SK-N-SH (cell line): Measurements from ENCODE around the gene PPP1R12C. TPM values are rescaled to one million over a fixed set of nuclear protein-coding genes. Genes with fewer than 3 reads are reported as not detected.

Experiments
- CTCF ChIA-PET: fragments of 300-600, 350-600 bp; formaldehyde crosslinking; extraction: SDS; loops from one replicate; lab custom pipeline; 2021; lab: Yijun Ruan, JAX
- POLR2A ChIA-PET: fragments of 350-600 bp; sonication (Branson Sonifier 250); formaldehyde crosslinking; extraction: SDS; loops from one replicate; lab custom pipeline; 2020; ENCODE audit warnings: antibody characterized with exemption, inconsistent platforms; lab: Yijun Ruan, JAX
- DNase-seq: peaks from one replicate; pipeline ENCODE4 v3.0.0; 2012
- H2AFZ ChIP-seq: fragments of 200-600 bp; sonication (generic); 2 replicates; pipeline ENCODE4 v1.8.1; 2016; ENCODE audit warnings: antibody characterized with exemption, mild to moderate bottlenecking, low read depth
- H3F3A ChIP-seq: fragments of 200-600 bp; sonication (generic); replicated peaks from 2 replicates; pipeline ENCODE3; 2016; ENCODE audit warnings: antibody characterized with exemption, mild to moderate bottlenecking; ENCODE audit not compliant: insufficient read depth
- H3K27ac ChIP-seq, 2 experiments: fragments of 200-500 bp in 1 of 2; fragments of 200-600 bp in 1 of 2; sonication (Bioruptor generic) in 1 of 2; sonication (generic), shearing (Covaris generic) in 1 of 2; 2 replicates each; pipeline versions ENCODE4 v1.5.1 to v1.6.1; 2014 to 2016; ENCODE audit warnings: low read depth in 2 of 2, inconsistent platforms in 1 of 2, low read length in 1 of 2, mild to moderate bottlenecking in 1 of 2, mixed read lengths in 1 of 2
- H3K27me3 ChIP-seq: fragments of 200-600 bp; sonication (generic), shearing (Covaris generic); 2 replicates; pipeline ENCODE4 v1.6.1; 2016; ENCODE audit warnings: mixed run types; ENCODE audit not compliant: insufficient read depth
- H3K36me3 ChIP-seq, 2 experiments: fragments of 200-500 bp in 1 of 2; fragments of 200-600 bp in 1 of 2; sonication (Bioruptor generic) in 1 of 2; sonication (generic) in 1 of 2; replicated peaks in 1 of 2; 2 replicates each; pipeline versions ENCODE3 to v1.5.1; 2014 to 2016; ENCODE audit warnings: low read length in 1 of 2, mild to moderate bottlenecking in 1 of 2; ENCODE audit not compliant: insufficient read depth in 2 of 2, control insufficient read depth in 1 of 2
- H3K4me1 ChIP-seq, 2 experiments: fragments of 200-500 bp in 1 of 2; fragments of 200-600 bp in 1 of 2; sonication (Bioruptor generic) in 1 of 2; sonication (generic), shearing (Covaris generic) in 1 of 2; 2 replicates each; pipeline versions ENCODE4 v1.5.1 to v1.6.1; 2014 to 2016; ENCODE audit warnings: low read depth in 1 of 2, low read length in 1 of 2, mixed run types in 1 of 2; ENCODE audit not compliant: insufficient read depth in 2 of 2, control insufficient read depth in 1 of 2
- H3K4me2 ChIP-seq: fragments of 200-600 bp; sonication (generic), shearing (Covaris generic); 2 replicates; pipeline ENCODE4 v1.6.1; 2017; ENCODE audit warnings: mixed run types
- H3K4me3 ChIP-seq, 2 experiments: fragments of 200-500 bp in 1 of 2; fragments of 200-600 bp in 1 of 2; sonication (Bioruptor generic) in 1 of 2; sonication (generic), shearing (Covaris generic) in 1 of 2; 2 replicates each; pipeline versions ENCODE4 v1.5.1 to v1.8.1; 2014 to 2016; ENCODE audit warnings: low read depth in 2 of 2, inconsistent platforms in 1 of 2, low read length in 1 of 2, mild to moderate bottlenecking in 1 of 2, mixed read lengths in 1 of 2, moderate library complexity in 1 of 2
- H3K79me2 ChIP-seq: fragments of 200-600 bp; sonication (generic); 2 replicates; pipeline ENCODE4 v1.8.1; 2017; ENCODE audit warnings: mild to moderate bottlenecking; ENCODE audit not compliant: insufficient read depth
- H3K9ac ChIP-seq: fragments of 200-600 bp; sonication (generic); 2 replicates; pipeline ENCODE4 v1.6.1; 2017; ENCODE audit warnings: mixed run types
- H3K9me2 ChIP-seq: fragments of 200-600 bp; sonication (generic); 2 replicates; pipeline ENCODE4 v1.6.1; 2017; ENCODE audit warnings: mixed run types
- H3K9me3 ChIP-seq: fragments of 200-600 bp; sonication (generic); 2 replicates; pipeline ENCODE4 v1.6.1; 2017; ENCODE audit warnings: mixed run types, mild to moderate bottlenecking, moderate library complexity
- H4K20me1 ChIP-seq: fragments of 200-600 bp; sonication (generic); 2 replicates; pipeline ENCODE4 v1.6.1; 2017; ENCODE audit warnings: mild to moderate bottlenecking, mixed run types; ENCODE audit not compliant: insufficient read depth
- ELF1 ChIP-seq: IDR thresholded peaks from 2 replicates; pipeline ENCODE4 v1.4.0; 2012
- EP300 ChIP-seq, 2 experiments: IDR thresholded peaks; 2 replicates each; pipeline versions ENCODE4 v1.4.0 to v1.6.1; 2012; ENCODE audit warnings: borderline replicate concordance in 1 of 2, low read depth in 1 of 2, low read length in 1 of 2
- FOXJ3 ChIP-seq: sonication (generic); formaldehyde crosslinking; IDR thresholded peaks from 2 replicates; pipeline ENCODE4 v1.5.1; 2020; ENCODE audit warnings: mild to moderate bottlenecking, missing genetic modification reagents
- FOXM1 ChIP-seq: IDR thresholded peaks from 2 replicates; pipeline ENCODE4 v1.4.0; 2012; ENCODE audit warnings: low read depth, mild to moderate bottlenecking
- GABPA ChIP-seq: IDR thresholded peaks from 2 replicates; pipeline ENCODE4 v1.4.0; 2012; ENCODE audit warnings: low read depth, mild to moderate bottlenecking
- MAX ChIP-seq: IDR thresholded peaks from 2 replicates; pipeline ENCODE4 v1.4.0; 2012; ENCODE audit warnings: low read depth
- MXI1 ChIP-seq: IDR thresholded peaks from 2 replicates; pipeline ENCODE4 v1.6.1; 2012; ENCODE audit warnings: mild to moderate bottlenecking, low read depth, low read length, improper control_type of control experiment
- REST ChIP-seq: IDR thresholded peaks from 2 replicates; pipeline ENCODE4 v1.6.1; 2012; ENCODE audit warnings: mild to moderate bottlenecking, low read depth, low read length, moderate library complexity
- SIN3A ChIP-seq: IDR thresholded peaks from 2 replicates; pipeline ENCODE4 v1.6.1; 2012; ENCODE audit warnings: low read depth, mild to moderate bottlenecking, low read length, moderate library complexity, borderline replicate concordance
- USF2 ChIP-seq: fragments of 150-350 bp; IDR thresholded peaks from 2 replicates; pipeline ENCODE4 v1.6.1; 2017; ENCODE audit warnings: antibody characterized with exemption, low read length, low read depth, borderline replicate concordance
- YY1 ChIP-seq: IDR thresholded peaks from 2 replicates; pipeline ENCODE4 v1.4.0; 2012; ENCODE audit warnings: low read depth, mild to moderate bottlenecking
- WGBS: methylation state at CpG from one replicate; pipeline ENCODE4 v1.1.6; 2017; ENCODE audit warnings: low lambda C conversion rate; 5-methylcytosine and 5-hydroxymethylcytosine counted together
- polyA plus RNA-seq, 3 experiments: library from polyadenylated mRNA; depleted of rRNA; stranded (reverse); fragments of >200 nt; gene quantifications; 2 replicates each; pipeline ENCODE4 v1.2.3, GENCODE V29; 2012

PPP1R12C gene
- polyA plus RNA-seq, 1 of the 3 experiments (the other 2 are of a cell fraction) = 83.9 TPM

- Histone ChIP-seq H3K4me2 (peak overlapping the region; percentile 78; the same call in 1 of the 2 replicates), H3K9me2 (no peaks in the 10 kb centered on the region), H2AFZ (no peak overlapping the region), H3F3A (peaks cover 23% of the 10 kb centered on the region), H3K4me3 (peak overlapping the region in 1 of 2 experiments; percentile 40; a peak in 2 of 4 replicates), H3K79me2 (no peaks in the 10 kb centered on the region), H3K9ac (no peak overlapping the region), H4K20me1 (peaks cover 17% of the 10 kb centered on the region), H3K27me3 (no peaks in the 10 kb centered on the region), H3K4me1 (peaks cover 9 to 24% of the 10 kb centered on the region in 2 experiments; a peak in 2 of 4 replicates), H3K9me3 (no peaks in the 10 kb centered on the region), H3K36me3 (peaks cover 0 to 5% of the 10 kb centered on the region in 2 experiments), H3K27ac (no peak overlapping the region)
- ChIA-PET CTCF (interaction anchor here (0.7 to 4.0 kb wide), 6 partner anchors 14 to 283 kb away, joined by 3 to 37 read pairs (median 5); no protein-coding TSS in a partner anchor), POLR2A (no interaction called here)
- TF ChIP-seq EP300 (IDR thresholded peaks at IDR 0.05; ENCODE audit: borderline replicate concordance in 1 of 2, low read depth in 1 of 2, low read length in 1 of 2) = no peak
- no peak for TF ChIP-seq MXI1
- TF ChIP-seq ELF1 = no peak
- TF ChIP-seq SIN3A = no peak
- 74% methylated on average over 17 of the region's 35 CpGs for WGBS
- peak; percentile 56 for DNase-seq
These were observed 31.3 kb downstream of the PPP1R12C start for GRCh38 chr19:55085923-55086715.

DNA sequence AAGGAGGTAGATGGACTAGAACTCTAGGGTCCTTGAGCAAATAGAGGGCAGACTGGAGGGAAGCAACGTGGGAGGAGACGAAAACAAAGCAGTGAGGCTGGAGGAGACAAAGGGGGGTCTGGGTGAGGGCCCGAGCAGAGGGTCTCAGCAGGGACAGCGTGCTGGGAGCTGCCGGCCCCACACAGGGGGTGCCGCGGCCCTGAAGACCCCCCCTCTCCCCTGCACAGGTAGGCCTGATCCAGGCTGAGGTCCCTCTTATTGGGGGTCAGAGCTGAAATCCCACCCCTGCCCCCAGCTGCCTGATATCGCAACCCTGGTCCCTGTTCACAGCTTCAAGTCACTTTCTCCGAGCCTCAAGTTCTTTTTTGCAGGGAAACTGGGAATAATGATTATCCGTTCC lies 33.0 kb downstream of the PPP1R12C start:
- Histone ChIP-seq H3K4me1 (peaks cover 9 to 39% of the 10 kb centered on the region in 2 experiments; a peak in 2 of 4 replicates), H3K4me2 (no peak overlapping the region)
- POLR2A ChIA-PET = no interaction called here
- no peak for TF ChIP-seq FOXM1
- no peak for TF ChIP-seq FOXJ3 (CRISPR knock-in tag)
- TF ChIP-seq MAX = no peak
- no peak for TF ChIP-seq REST
- no peak for TF ChIP-seq USF2
- no peak for TF ChIP-seq GABPA
- TF ChIP-seq YY1 = no peak
- TF ChIP-seq MXI1 = no peak
- TF ChIP-seq, all 33 proteins: peak for 0
- WGBS = 93% methylated on average over 10 of the region's 10 CpGs
- Histone ChIP-seq H2AFZ (no peak overlapping the region), H3K9me3 (no peaks in the 10 kb centered on the region), H3K4me3 (no peak overlapping the region), H3K27ac (no peak overlapping the region), H4K20me1 (peaks cover 17% of the 10 kb centered on the region), H3F3A (peaks cover 19% of the 10 kb centered on the region), H3K79me2 (no peaks in the 10 kb centered on the region), H3K27me3 (no peaks in the 10 kb centered on the region), H3K36me3 (no peaks in the 10 kb centered on the region), H3K9ac (no peak overlapping the region), H3K9me2 (no peaks in the 10 kb centered on the region)
- CTCF ChIA-PET = interaction anchor here (1.3 to 2.2 kb wide), 3 partner anchors 16 to 51 kb away, joined by 3 to 5 read pairs (median 5); no protein-coding TSS in a partner anchor
- DNase-seq = no peak
